IPS-NIHi7 (cell line): ENCODE data around the gene TMEM203.
A peak's percentile ranks its signal among the peaks of the same experiment; 100 is the strongest.

Source experiments
- DNase-seq: peaks from one replicate; pipeline ENCODE4 v3.0.0; 2012; ENCODE audit warnings: mixed read lengths; ENCODE audit errors: extremely low spot score

The TMEM203 gene

GRCh38 chr9:137219757-137220316 lies 14.4 kb upstream of the TMEM203 start:
- no peak for DNase-seq

GRCh38 chr9:137218754-137219271 lies 13.4 kb upstream of the TMEM203 start:
- DNase-seq: peak; percentile 41

- no peak for DNase-seq
These were observed 12.8 kb upstream of the TMEM203 start for GRCh38 chr9:137218212-137218753.

GRCh38 chr9:137217276-137218211 lies 12.1 kb upstream of the TMEM203 start:
- peak; percentile 88 for DNase-seq

- DNase-seq: no peak
These were observed 10.9 kb upstream of the TMEM203 start for GRCh38 chr9:137216188-137216965.

- DNase-seq: no peak
These were observed 9.9 kb upstream of the TMEM203 start for GRCh38 chr9:137215196-137215986.

- DNase-seq: no peak
These were observed 9.2 kb upstream of the TMEM203 start for GRCh38 chr9:137214620-137215019.

GRCh38 chr9:137213160-137214060 lies 8.0 kb upstream of the TMEM203 start:
- no peak for DNase-seq

GRCh38 chr9:137212520-137212919 lies 7.1 kb upstream of the TMEM203 start:
- DNase-seq: no peak

- DNase-seq: no peak
These were observed 6.1 kb upstream of the TMEM203 start for GRCh38 chr9:137211532-137211931.

GRCh38 chr9:137206602-137207001 lies 1.2 kb upstream of the TMEM203 start:
- DNase-seq: no peak

- no peak for DNase-seq
These were observed 720 bp downstream of the TMEM203 start for GRCh38 chr9:137204731-137205125.

- DNase-seq: no peak
These were observed 2.5 kb downstream of the TMEM203 start for GRCh38 chr9:137202966-137203365.

- DNase-seq: no peak
These were observed 4.1 kb downstream of the TMEM203 start for GRCh38 chr9:137201205-137201868.

GRCh38 chr9:137200311-137201204 lies 4.9 kb downstream of the TMEM203 start, which contains the start of gene TPRN:
TSS of gene TPRN (minus strand) at chr9:137200741. CDS start at chr9:137200711, 30 bp downstream.
- DNase-seq: peak; percentile 100

- DNase-seq: no peak
These were observed 5.9 kb downstream of the TMEM203 start for GRCh38 chr9:137199411-137200121.

GRCh38 chr9:137198902-137199283 lies 6.6 kb downstream of the TMEM203 start:
- no peak for DNase-seq
